WERI-Rb-1 (cell line): Measurements from ENCODE around the gene WRAP73.
A peak's percentile ranks its signal among the peaks of the same experiment; 100 is the strongest.

Experiments used
- DNase-seq: peaks from one replicate; pipeline ENCODE4 v3.0.0-alpha.2; 2020
- H3K27ac ChIP-seq: fragments of 250-450 bp; sonication (Bioruptor Pico); 2 replicates; pipeline ENCODE4 v1.5.1; 2020; ENCODE audit warnings: mild to moderate bottlenecking, moderate library complexity
- H3K27me3 ChIP-seq: fragments of 250-450 bp; sonication (Bioruptor Pico); 2 replicates; pipeline ENCODE4 v1.5.1; 2021; ENCODE audit warnings: mild to moderate bottlenecking, low read depth, moderate library complexity; ENCODE audit not compliant: insufficient read depth, severe bottlenecking
- H3K36me3 ChIP-seq: fragments of 250-450 bp; sonication (Bioruptor Pico); 2 replicates; pipeline ENCODE4 v1.5.1; 2020; ENCODE audit warnings: mild to moderate bottlenecking, moderate library complexity
- H3K4me3 ChIP-seq: 2 replicates; pipeline ENCODE4 v1.5.1; 2011; ENCODE audit warnings: low read depth, mild to moderate bottlenecking, control low read depth, low read length
- H3K9me3 ChIP-seq: fragments of 250-450 bp; sonication (Bioruptor Pico); 2 replicates; pipeline ENCODE4 v1.5.1; 2021; ENCODE audit warnings: mild to moderate bottlenecking, moderate library complexity; ENCODE audit not compliant: severe bottlenecking
- TF ChIP-seq, protein P1 (sequence below): IDR thresholded peaks from 2 replicates; pipeline ENCODE4 v1.5.1; 2011; ENCODE audit warnings: low read depth, mild to moderate bottlenecking, control low read depth, inconsistent platforms, low read length

Gene WRAP73

DNA sequence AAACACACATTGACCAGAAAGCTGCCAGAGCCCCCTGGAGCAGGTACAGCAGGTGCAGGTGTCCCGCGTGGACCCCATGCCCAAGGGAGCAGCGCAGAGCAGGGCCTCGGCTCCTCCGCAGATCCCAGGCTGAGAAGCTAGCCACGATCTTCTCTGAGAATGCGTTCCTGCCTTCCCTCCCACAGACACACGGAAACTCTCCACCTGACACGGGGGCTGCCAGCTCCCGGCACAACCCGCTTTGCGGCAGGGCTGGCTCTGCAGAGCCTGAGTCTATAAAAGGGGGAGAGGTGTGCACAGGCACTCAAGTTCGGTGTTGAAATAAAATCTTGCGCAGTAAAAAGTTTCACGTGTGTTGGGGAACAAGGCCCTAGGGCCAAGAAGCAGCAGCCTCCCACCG, 48.2 kb downstream of the WRAP73 start:
- TF ChIP-seq, protein P1, sequence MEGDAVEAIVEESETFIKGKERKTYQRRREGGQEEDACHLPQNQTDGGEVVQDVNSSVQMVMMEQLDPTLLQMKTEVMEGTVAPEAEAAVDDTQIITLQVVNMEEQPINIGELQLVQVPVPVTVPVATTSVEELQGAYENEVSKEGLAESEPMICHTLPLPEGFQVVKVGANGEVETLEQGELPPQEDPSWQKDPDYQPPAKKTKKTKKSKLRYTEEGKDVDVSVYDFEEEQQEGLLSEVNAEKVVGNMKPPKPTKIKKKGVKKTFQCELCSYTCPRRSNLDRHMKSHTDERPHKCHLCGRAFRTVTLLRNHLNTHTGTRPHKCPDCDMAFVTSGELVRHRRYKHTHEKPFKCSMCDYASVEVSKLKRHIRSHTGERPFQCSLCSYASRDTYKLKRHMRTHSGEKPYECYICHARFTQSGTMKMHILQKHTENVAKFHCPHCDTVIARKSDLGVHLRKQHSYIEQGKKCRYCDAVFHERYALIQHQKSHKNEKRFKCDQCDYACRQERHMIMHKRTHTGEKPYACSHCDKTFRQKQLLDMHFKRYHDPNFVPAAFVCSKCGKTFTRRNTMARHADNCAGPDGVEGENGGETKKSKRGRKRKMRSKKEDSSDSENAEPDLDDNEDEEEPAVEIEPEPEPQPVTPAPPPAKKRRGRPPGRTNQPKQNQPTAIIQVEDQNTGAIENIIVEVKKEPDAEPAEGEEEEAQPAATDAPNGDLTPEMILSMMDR, result no peak
- H3K9me3 ChIP-seq, result peaks cover 6% of the 10 kb centered on the region
- H3K4me3 ChIP-seq, result no peak overlapping the region
- no peaks in the 10 kb centered on the region for H3K36me3 ChIP-seq
- H3K27me3 ChIP-seq, result no peaks in the 10 kb centered on the region
- no peak for DNase-seq
- no peak overlapping the region for H3K27ac ChIP-seq

DNA sequence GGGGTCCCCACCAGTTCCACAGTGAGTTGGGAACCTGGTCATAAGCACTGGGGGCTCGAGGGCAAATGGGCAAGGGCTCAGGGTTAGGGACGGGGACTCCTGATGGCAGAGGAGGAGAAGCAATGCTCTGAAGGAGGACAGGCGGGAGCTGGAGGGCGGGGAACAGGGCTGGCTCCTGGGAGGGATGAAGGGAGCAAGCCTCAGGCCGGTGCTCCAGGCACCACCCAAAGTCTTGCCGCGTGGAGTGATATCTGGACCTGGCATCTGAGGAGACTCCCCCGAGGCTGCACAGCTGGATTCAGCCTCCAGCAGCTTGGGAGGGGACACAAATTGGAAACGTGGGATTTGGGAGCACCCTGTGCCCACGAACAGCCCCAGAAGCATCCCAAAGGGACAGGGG, 49.5 kb downstream of the WRAP73 start:
- Histone ChIP-seq H3K4me3 (no peak overlapping the region), H3K9me3 (peaks cover 6% of the 10 kb centered on the region), H3K27me3 (no peaks in the 10 kb centered on the region), H3K27ac (no peak overlapping the region), H3K36me3 (no peaks in the 10 kb centered on the region)
- TF ChIP-seq, protein P1, result no peak
- DNase-seq, result no peak

DNA sequence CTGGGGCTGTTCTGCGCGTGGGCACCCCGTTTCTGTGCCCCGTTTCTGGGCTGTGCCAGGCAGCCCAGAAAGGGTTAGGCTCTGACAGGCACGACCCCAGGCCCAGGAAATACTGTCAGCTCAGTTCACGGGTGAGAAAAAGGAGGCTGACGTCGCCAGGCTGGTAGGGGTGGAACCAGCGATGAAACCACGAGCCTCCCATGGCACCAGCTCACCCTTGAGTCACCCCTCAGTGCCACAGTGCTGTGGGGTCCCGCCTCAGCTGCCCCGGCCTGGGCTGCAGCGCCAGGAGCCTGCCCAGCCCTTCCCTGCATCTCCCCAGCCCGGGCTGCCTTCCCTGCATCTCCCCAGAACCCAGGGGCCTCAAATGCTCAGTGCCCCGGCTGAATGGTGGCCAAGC, 50.1 kb downstream of the WRAP73 start:
- no peak for DNase-seq
- Histone ChIP-seq H3K4me3 (no peak overlapping the region), H3K36me3 (no peaks in the 10 kb centered on the region), H3K27me3 (no peaks in the 10 kb centered on the region), H3K27ac (no peak overlapping the region), H3K9me3 (peaks cover 6% of the 10 kb centered on the region)
- TF ChIP-seq, protein P1, result no peak

DNA sequence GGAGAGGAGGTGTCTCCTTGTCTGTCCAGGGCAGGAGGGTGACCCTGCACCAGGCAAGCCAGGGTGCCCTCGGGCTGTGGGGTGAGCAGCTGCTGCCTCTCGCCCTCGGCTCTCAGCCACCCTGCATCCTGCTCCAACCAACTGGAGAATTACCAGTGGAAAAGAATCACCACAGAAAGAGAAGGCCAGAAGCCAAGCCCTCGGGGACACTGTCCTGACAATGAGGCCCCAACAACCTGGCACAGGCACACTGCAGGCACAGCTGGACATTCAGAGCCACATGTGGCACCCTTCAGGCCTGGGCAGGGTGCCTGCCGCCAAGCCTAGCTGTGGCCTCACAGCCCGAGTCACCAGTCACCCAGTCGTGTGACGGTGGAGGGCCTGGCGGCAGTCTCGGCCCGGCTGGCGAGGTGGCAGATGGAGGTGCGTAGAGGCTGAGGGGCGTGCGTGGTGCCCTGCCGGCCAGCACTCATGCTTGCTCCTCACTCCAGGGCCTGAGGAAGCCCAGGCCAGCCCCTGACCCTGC, 50.6 kb downstream of the WRAP73 start:
- H3K27me3 ChIP-seq, result no peaks in the 10 kb centered on the region
- no peaks in the 10 kb centered on the region for H3K36me3 ChIP-seq
- TF ChIP-seq, protein P1, result no peak
- H3K4me3 ChIP-seq, result no peak overlapping the region
- peak overlapping the region; percentile 22; the same call in 1 of the 2 replicates for H3K27ac ChIP-seq
- no peak for DNase-seq
- peaks cover 1% of the 10 kb centered on the region for H3K9me3 ChIP-seq

DNA sequence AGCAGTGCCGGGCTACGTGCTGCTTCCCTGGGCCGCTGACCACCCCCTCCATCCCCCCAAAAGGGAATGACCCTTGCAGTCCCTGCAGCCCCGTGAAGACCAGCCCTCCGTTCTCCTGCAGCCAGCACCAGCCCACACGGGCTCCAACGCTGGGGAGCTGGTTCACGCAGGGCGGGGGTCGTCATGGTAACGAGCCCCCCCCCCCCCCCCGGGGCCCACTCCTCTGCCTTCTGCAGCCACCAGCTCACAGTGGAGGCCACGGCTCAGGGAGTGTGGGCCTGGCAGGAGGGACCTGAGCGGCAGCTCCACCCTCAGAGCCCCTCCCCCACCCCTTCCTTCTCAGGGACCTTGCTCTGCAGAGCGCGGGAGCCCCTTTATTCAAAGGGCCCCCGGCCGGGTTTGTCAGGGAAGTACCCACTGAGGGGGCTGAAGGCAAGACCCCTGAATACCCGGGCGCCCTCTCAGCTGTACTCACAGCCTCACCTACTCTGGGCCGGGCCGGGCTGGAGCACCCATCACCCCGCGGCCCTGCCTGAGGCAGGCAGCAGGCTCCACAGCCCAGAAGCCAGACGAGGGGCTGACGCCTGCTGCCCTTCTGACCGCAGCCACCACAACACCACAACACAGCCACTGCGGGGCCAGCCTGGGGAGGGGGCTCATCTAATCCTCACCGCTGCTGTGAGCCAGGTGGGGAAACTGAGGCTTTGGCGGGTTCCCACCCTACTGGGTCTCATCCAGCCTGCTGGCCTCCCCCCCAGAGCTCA, 51.2 kb downstream of the WRAP73 start:
- Histone ChIP-seq H3K4me3 (no peak overlapping the region), H3K27ac (peak overlapping the region; percentile 35), H3K36me3 (no peaks in the 10 kb centered on the region), H3K9me3 (no peaks in the 10 kb centered on the region), H3K27me3 (no peaks in the 10 kb centered on the region)
- TF ChIP-seq, protein P1, result no peak
- DNase-seq, result no peak

DNA sequence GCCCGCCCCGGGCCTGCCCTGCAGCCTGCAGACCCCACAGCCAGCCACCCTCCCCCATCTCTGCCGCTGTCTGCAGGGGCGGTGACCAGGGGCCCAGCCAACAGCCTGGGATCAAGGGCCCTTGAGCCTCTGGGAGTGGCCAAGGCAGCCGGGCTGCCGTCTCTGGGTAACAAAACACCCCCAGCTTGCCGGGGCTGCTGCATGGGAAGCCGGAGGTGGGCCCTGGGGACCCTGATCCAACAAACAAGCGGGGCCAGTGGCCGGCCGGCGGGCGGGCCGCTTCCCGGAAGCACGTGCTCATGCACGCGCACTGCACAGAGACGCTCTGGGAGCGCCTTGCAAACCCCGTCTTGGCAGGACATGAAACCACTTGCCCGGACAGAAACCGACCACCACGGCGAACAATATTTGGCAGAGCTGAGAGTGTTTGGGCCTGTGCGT, 51.8 kb downstream of the WRAP73 start:
- Histone ChIP-seq H3K4me3 (no peak overlapping the region), H3K9me3 (no peaks in the 10 kb centered on the region), H3K36me3 (no peaks in the 10 kb centered on the region), H3K27ac (peak overlapping the region; percentile 35), H3K27me3 (no peaks in the 10 kb centered on the region)
- TF ChIP-seq, protein P1, result no peak
- no peak for DNase-seq
